ENCODE results near the gene CISH.
A peak's percentile ranks its signal among the peaks of the same experiment; 100 is the strongest.

The CISH gene

GRCh38 chr3:50653937-50654595, 42.5 kb upstream of the CISH start:
- peaks cover 0 to 26% (median 13%) of the 10 kb centered on the region in 11 experiments; a peak in 10 of 22 replicates for H3K36me3 ChIP-seq
- no peak overlapping the region for H3K4me2 ChIP-seq
- TF ChIP-seq Cebpa-rat (IDR thresholded peaks at IDR 0.05): no peak
- no peak overlapping the region for H3K27ac ChIP-seq
- no peak overlapping the region for H3K4me3 ChIP-seq
- H3K27me3 ChIP-seq: no peaks in the 10 kb centered on the region
- H3K9me3 ChIP-seq (replicated peaks in 1 of 11): no peaks in the 10 kb centered on the region
- H3K9ac ChIP-seq: no peak overlapping the region
- peaks cover 0 to 44% (median 9%) of the 10 kb centered on the region in 11 experiments; a peak in 8 of 22 replicates for H4K20me1 ChIP-seq
- peaks cover 0 to 4% (median 0%) of the 10 kb centered on the region in 10 experiments; a peak in 1 of 20 replicates for H3K4me1 ChIP-seq

- Histone ChIP-seq H3K9me3 (replicated peaks in 1 of 11) (no peaks in the 10 kb centered on the region), H3K27me3 (no peaks in the 10 kb centered on the region), H3K27ac (no peak overlapping the region), H3K4me1 (peaks cover 0 to 4% (median 0%) of the 10 kb centered on the region in 10 experiments; a peak in 1 of 20 replicates), H3K9ac (no peak overlapping the region), H4K20me1 (peaks cover 0 to 58% (median 15%) of the 10 kb centered on the region in 11 experiments; a peak in 11 of 22 replicates), H3K36me3 (peaks cover 4 to 39% (median 26%) of the 10 kb centered on the region in 11 experiments), H3K4me3 (no peak overlapping the region), H3K4me2 (no peak overlapping the region)
- no peak for TF ChIP-seq Cebpa-rat (IDR thresholded peaks at IDR 0.05)
Observed at GRCh38 chr3:50652709-50653108, 41.1 kb upstream of the CISH start.

- Histone ChIP-seq H4K20me1 (peaks cover 0 to 64% (median 15%) of the 10 kb centered on the region in 11 experiments; a peak in 11 of 22 replicates), H3K9me3 (replicated peaks in 1 of 11) (no peaks in the 10 kb centered on the region), H3K4me3 (no peak overlapping the region), H3K4me1 (peaks cover 0 to 4% (median 0%) of the 10 kb centered on the region in 10 experiments; a peak in 1 of 20 replicates), H3K27ac (no peak overlapping the region), H3K9ac (no peak overlapping the region), H3K27me3 (no peaks in the 10 kb centered on the region), H3K4me2 (no peak overlapping the region), H3K36me3 (peaks cover 11 to 46% (median 33%) of the 10 kb centered on the region in 11 experiments)
- TF ChIP-seq Cebpa-rat (IDR thresholded peaks at IDR 0.05): no peak
Observed at GRCh38 chr3:50651920-50652529, 40.5 kb upstream of the CISH start.

GRCh38 chr3:50651445-50651844, 39.9 kb upstream of the CISH start:
- H3K9ac ChIP-seq: no peak overlapping the region
- no peaks in the 10 kb centered on the region for H3K9me3 ChIP-seq (replicated peaks in 1 of 11)
- TF ChIP-seq Cebpa-rat (IDR thresholded peaks at IDR 0.05): no peak
- no peak overlapping the region for H3K4me3 ChIP-seq
- peaks cover 0 to 4% (median 0%) of the 10 kb centered on the region in 10 experiments; a peak in 1 of 20 replicates for H3K4me1 ChIP-seq
- peaks cover 16 to 52% (median 39%) of the 10 kb centered on the region in 11 experiments for H3K36me3 ChIP-seq
- no peak overlapping the region for H3K4me2 ChIP-seq
- H3K27me3 ChIP-seq: no peaks in the 10 kb centered on the region
- H3K27ac ChIP-seq: no peak overlapping the region
- peaks cover 0 to 70% (median 15%) of the 10 kb centered on the region in 11 experiments; a peak in 11 of 22 replicates for H4K20me1 ChIP-seq

- Histone ChIP-seq H3K4me1 (peaks cover 0 to 4% (median 0%) of the 10 kb centered on the region in 10 experiments; a peak in 1 of 20 replicates), H3K9me3 (replicated peaks in 1 of 11) (no peaks in the 10 kb centered on the region), H3K9ac (no peak overlapping the region), H3K27me3 (no peaks in the 10 kb centered on the region), H3K27ac (no peak overlapping the region), H3K4me3 (no peak overlapping the region), H3K36me3 (peaks cover 31 to 66% (median 53%) of the 10 kb centered on the region in 11 experiments), H3K4me2 (no peak overlapping the region), H4K20me1 (peaks cover 0 to 84% (median 15%) of the 10 kb centered on the region in 11 experiments; a peak in 11 of 22 replicates)
- no peak for TF ChIP-seq Cebpa-rat (IDR thresholded peaks at IDR 0.05)
Observed at GRCh38 chr3:50650018-50650417, 38.4 kb upstream of the CISH start.

- H4K20me1 ChIP-seq: peaks cover 0 to 89% (median 15%) of the 10 kb centered on the region in 11 experiments; a peak in 13 of 22 replicates
- no peak overlapping the region for H3K4me2 ChIP-seq
- H3K36me3 ChIP-seq: peaks cover 36 to 71% (median 58%) of the 10 kb centered on the region in 11 experiments
- no peaks in the 10 kb centered on the region for H3K27me3 ChIP-seq
- H3K4me3 ChIP-seq: no peak overlapping the region
- no peak for TF ChIP-seq Cebpa-rat (IDR thresholded peaks at IDR 0.05)
- no peak overlapping the region for H3K27ac ChIP-seq
- H3K9me3 ChIP-seq (replicated peaks in 1 of 11): no peaks in the 10 kb centered on the region
- peak overlapping the region in 2 of 11 experiments; percentile 4 to 11; a peak in 1 of 22 replicates for H3K9ac ChIP-seq
- H3K4me1 ChIP-seq: peaks cover 0 to 4% (median 0%) of the 10 kb centered on the region in 10 experiments; a peak in 1 of 20 replicates
Observed at GRCh38 chr3:50649451-50649931, 37.9 kb upstream of the CISH start.

- peak overlapping the region in 3 of 11 experiments; percentile 4 to 21 (median 11); a peak in 2 of 22 replicates for H3K9ac ChIP-seq
- peaks cover 0 to 93% (median 15%) of the 10 kb centered on the region in 11 experiments; a peak in 14 of 22 replicates for H4K20me1 ChIP-seq
- TF ChIP-seq Cebpa-rat (IDR thresholded peaks at IDR 0.05): no peak
- no peak overlapping the region for H3K27ac ChIP-seq
- no peak overlapping the region for H3K4me3 ChIP-seq
- H3K27me3 ChIP-seq: no peaks in the 10 kb centered on the region
- no peak overlapping the region for H3K4me2 ChIP-seq
- H3K4me1 ChIP-seq: peaks cover 0 to 4% (median 0%) of the 10 kb centered on the region in 10 experiments; a peak in 1 of 20 replicates
- H3K9me3 ChIP-seq (replicated peaks in 1 of 11): no peaks in the 10 kb centered on the region
- H3K36me3 ChIP-seq: peaks cover 41 to 77% (median 64%) of the 10 kb centered on the region in 11 experiments
Observed at GRCh38 chr3:50648944-50649343, 37.4 kb upstream of the CISH start.

GRCh38 chr3:50648313-50648712, 36.7 kb upstream of the CISH start:
- Histone ChIP-seq H3K4me2 (no peak overlapping the region), H3K27me3 (no peaks in the 10 kb centered on the region), H3K36me3 (peaks cover 48 to 83% (median 70%) of the 10 kb centered on the region in 11 experiments), H3K27ac (no peak overlapping the region), H4K20me1 (peaks cover 0 to 98% (median 20%) of the 10 kb centered on the region in 11 experiments; a peak in 14 of 22 replicates), H3K9me3 (replicated peaks in 1 of 11) (no peaks in the 10 kb centered on the region), H3K4me3 (no peak overlapping the region), H3K9ac (0 out of 22 replicates have a peak overlapping the region, but pooled peaks of 2 of the 11 experiments have one; percentile 15 to 21), H3K4me1 (peaks cover 0 to 4% (median 0%) of the 10 kb centered on the region in 10 experiments; a peak in 1 of 20 replicates)
- no peak for TF ChIP-seq Cebpa-rat (IDR thresholded peaks at IDR 0.05)

- Histone ChIP-seq H3K9me3 (replicated peaks in 1 of 11) (no peaks in the 10 kb centered on the region), H3K36me3 (peaks cover 76 to 100% (median 96%) of the 10 kb centered on the region in 11 experiments)
Observed at GRCh38 chr3:50645378-50645777, 33.8 kb upstream of the CISH start.

More at GRCh38 chr3:50645378-50645777, 33.8 kb upstream of the CISH start:
- Histone ChIP-seq H3K4me1 (peaks cover 0 to 4% (median 0%) of the 10 kb centered on the region in 10 experiments; a peak in 1 of 20 replicates), H3K4me2 (no peak overlapping the region), H3K9ac (no peak overlapping the region), H4K20me1 (peaks cover 0 to 100% (median 29%) of the 10 kb centered on the region in 11 experiments; a peak in 19 of 22 replicates), H3K27ac (no peak overlapping the region), H3K4me3 (no peak overlapping the region), H3K27me3 (no peaks in the 10 kb centered on the region)
- no peak for TF ChIP-seq Cebpa-rat (IDR thresholded peaks at IDR 0.05)

Measured in BLaER1 treated with 17β-estradiol and CSF1 and Interleukin-3, amounts not matched to agents 10 nM and 100 nM (cell line).